Activated CD4-positive, alpha-beta T cell treated with anti-CD3 and anti-CD28 coated beads for 36 hours (primary cell): ENCODE data around the gene TSKS. TPM values are rescaled to one million over a fixed set of nuclear protein-coding genes. Genes with fewer than 3 reads are reported as not detected.

Experiments
- ATAC-seq: fragments of 200-7000 bp; cut with Tn5 transposase; one replicate; pipeline ENCODE4 v1.10.0; 2021; ENCODE audit warnings: mild to moderate bottlenecking, moderate library complexity
- CTCF ChIA-PET: fragments of 350-600 bp; sonication (Branson Sonifier 250); formaldehyde crosslinking; loops from one replicate; lab custom pipeline; 2021; ENCODE audit warnings: antibody characterized with exemption; lab: Charles Lee
- POLR2A ChIA-PET: fragments of 350-600 bp; sonication (Branson Sonifier 250); formaldehyde crosslinking; loops from one replicate; lab custom pipeline; 2021; ENCODE audit warnings: antibody characterized with exemption, inconsistent platforms; lab: Charles Lee
- DNase-seq: peaks from one replicate; pipeline ENCODE4 v3.0.0-alpha.2; 2020
- H3K27ac Mint-ChIP-seq: one replicate; pipeline ENCODE4 v1.8.0; 2021; ENCODE audit warnings: mixed read lengths
- H3K27me3 Mint-ChIP-seq: one replicate; pipeline ENCODE4 v1.8.0; 2021; ENCODE audit warnings: mixed read lengths
- H3K36me3 Mint-ChIP-seq: one replicate; pipeline ENCODE4 v1.8.0; 2021; ENCODE audit warnings: low read depth, mixed read lengths
- H3K4me1 Mint-ChIP-seq: one replicate; pipeline ENCODE4 v1.8.0; 2021; ENCODE audit warnings: mixed read lengths
- H3K4me3 Mint-ChIP-seq: one replicate; pipeline ENCODE4 v1.8.0; 2021; ENCODE audit warnings: mild to moderate bottlenecking, moderate library complexity, mixed read lengths
- H3K9me3 Mint-ChIP-seq: one replicate; pipeline ENCODE4 v1.8.0; 2021; ENCODE audit warnings: low read depth, mixed read lengths
- intact Hi-C, 2 experiments: fragments of 100-400 bp; cut with DNase I in 1 of 2; cut with micrococcal nuclease in 1 of 2; formaldehyde crosslinking; loops; one replicate each; pipeline versions ENCODE4 v1.14.2 to v1.15.1; 2022 to 2024; cut with DNase I, micrococcal nuclease
- total RNA-seq, 2 experiments: library from RNA; stranded (reverse); gene quantifications; one replicate each; pipeline ENCODE4 v1.2.3, GENCODE V29; 2021

Gene TSKS, protein sequence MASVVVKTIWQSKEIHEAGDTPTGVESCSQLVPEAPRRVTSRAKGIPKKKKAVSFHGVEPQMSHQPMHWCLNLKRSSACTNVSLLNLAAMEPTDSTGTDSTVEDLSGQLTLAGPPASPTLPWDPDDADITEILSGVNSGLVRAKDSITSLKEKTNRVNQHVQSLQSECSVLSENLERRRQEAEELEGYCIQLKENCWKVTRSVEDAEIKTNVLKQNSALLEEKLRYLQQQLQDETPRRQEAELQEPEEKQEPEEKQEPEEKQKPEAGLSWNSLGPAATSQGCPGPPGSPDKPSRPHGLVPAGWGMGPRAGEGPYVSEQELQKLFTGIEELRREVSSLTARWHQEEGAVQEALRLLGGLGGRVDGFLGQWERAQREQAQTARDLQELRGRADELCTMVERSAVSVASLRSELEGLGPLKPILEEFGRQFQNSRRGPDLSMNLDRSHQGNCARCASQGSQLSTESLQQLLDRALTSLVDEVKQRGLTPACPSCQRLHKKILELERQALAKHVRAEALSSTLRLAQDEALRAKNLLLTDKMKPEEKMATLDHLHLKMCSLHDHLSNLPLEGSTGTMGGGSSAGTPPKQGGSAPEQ
- total RNA-seq: 1 to 10 TPM; 1.9 to 2.1 TPM

DNA sequence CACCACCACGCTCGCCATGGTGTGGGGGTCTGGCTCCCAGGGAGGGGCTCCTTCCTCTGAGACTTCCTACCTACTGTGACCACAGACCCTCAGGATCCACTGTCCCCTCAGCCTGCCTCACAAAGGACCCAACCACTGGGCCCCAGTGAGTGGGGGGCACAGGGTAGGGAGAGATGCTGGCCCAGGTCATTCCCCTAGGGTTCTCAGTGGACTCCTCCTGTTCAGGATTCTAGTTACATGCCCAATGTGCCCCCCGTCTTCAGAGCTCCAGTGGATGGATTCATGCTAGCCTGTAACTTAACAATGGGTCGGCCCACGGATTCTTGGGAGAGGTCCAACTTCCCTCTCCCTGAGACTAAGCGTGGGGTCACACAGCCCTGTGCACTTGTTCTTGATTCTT lies at the start of gene TSKS:
TSKS (minus strand) TSS at position 77 of the 400 bp plus-strand sequence; CDS start at position 18, 59 bp downstream.
- H3K27ac Mint-ChIP-seq: peak within 1 kb of the TSS; percentile 67
- H3K36me3 Mint-ChIP-seq: no peaks in the 10 kb centered on the region
- DNase-seq (no peak), ATAC-seq (no peak)
- no peaks in the 10 kb centered on the region for H3K27me3 Mint-ChIP-seq
- CTCF ChIA-PET: no interaction called here
- intact Hi-C loops: no loop called here
- no peaks in the 10 kb centered on the region for H3K9me3 Mint-ChIP-seq
- POLR2A ChIA-PET: no interaction called here
- peak within 1 kb of the TSS; percentile 60 for H3K4me3 Mint-ChIP-seq
- H3K4me1 Mint-ChIP-seq: peaks cover 24% of the 10 kb centered on the region

DNA sequence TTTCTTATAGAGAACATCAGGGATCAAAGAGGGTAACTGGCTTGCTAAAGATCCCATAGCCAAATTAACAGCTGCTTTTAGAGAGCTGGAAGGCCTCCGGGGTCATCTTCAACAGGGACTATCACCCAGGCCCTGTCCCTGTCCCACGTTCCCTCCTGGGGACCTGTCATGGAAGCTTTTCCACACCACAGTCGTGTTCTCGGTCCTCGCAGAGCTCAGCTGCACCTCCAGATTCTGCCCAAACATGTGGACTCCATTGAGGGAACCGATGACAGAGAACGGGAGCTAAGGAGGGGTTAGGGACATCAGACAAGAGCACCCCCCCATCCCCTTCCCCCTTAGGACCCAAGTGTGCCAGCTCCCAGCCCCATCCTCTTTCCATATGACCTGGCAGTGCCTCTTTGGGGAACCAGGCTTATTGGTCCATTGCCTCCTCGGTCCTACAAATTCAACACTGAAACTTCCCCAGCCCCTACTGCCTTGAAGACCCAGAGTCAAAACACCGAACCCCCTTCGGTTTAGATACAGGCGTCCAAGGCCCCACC lies 49.4 kb upstream of the TSKS start:
- Mint-ChIP-seq H3K36me3 (peaks cover 3% of the 10 kb centered on the region), H3K27me3 (no peaks in the 10 kb centered on the region), H3K9me3 (no peaks in the 10 kb centered on the region), H3K4me3 (peak overlapping the region; percentile 77), H3K4me1 (peaks cover 32% of the 10 kb centered on the region), H3K27ac (peak overlapping the region; percentile 97)
- CTCF ChIA-PET: interaction anchor here (0.7 kb wide), 1 partner anchor 38 kb away, joined by 3 read pairs; no protein-coding TSS in a partner anchor
- ATAC-seq (no peak), DNase-seq (no peak)
- intact Hi-C loops: loop anchor here (2.0 to 5.0 kb wide), 5 partner anchors 38 to 316 kb away; partner anchors contain the start of genes RPS11 (in 2 of the 2), AKT1S1 (in 1 of the 2), PTOV1 (in 1 of the 2) and TBC1D17 (in 1 of the 2)
- POLR2A ChIA-PET: interaction anchor here (0.5 to 0.7 kb wide), 3 partner anchors 38 to 171 kb away, joined by 3 read pairs; partner anchors contain the start of genes PTOV1 and SCAF1

DNA sequence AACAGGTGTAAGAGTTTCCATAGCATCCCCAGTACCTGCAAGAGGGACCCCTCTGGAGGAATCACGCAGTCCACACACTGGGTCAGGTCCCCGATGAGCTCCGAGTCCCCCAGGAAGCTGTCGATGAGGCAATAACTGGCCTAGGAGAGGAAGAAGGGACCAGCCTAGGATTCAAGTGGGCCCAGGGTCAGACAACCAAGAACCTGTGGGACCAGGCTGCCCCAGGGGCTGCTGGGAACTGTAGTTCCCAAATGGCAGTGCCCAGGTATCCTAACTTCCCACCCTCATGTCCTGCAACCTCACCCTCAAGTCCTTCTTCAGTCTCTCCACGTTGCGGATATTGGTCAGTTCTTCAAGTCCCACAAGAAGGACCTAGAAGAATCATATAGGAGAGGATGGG lies 48.2 kb upstream of the TSKS start:
- intact Hi-C loops: loop anchor here in 1 of 2 experiments (5.0 kb wide), 1 partner anchor 314 kb away; the partner anchor contains the start of gene RPS11
- no peaks in the 10 kb centered on the region for H3K27me3 Mint-ChIP-seq
- ChIA-PET CTCF (interaction anchor here (0.5 to 0.7 kb wide), 2 partner anchors 15 to 108 kb away, joined by 3 to 5 read pairs; no protein-coding TSS in a partner anchor), POLR2A (no interaction called here)
- H3K27ac Mint-ChIP-seq: no peak overlapping the region
- H3K4me1 Mint-ChIP-seq: peaks cover 29% of the 10 kb centered on the region
- H3K4me3 Mint-ChIP-seq: no peak overlapping the region
- no peaks in the 10 kb centered on the region for H3K9me3 Mint-ChIP-seq
- H3K36me3 Mint-ChIP-seq: peaks cover 3% of the 10 kb centered on the region
- ATAC-seq (no peak), DNase-seq (no peak)

DNA sequence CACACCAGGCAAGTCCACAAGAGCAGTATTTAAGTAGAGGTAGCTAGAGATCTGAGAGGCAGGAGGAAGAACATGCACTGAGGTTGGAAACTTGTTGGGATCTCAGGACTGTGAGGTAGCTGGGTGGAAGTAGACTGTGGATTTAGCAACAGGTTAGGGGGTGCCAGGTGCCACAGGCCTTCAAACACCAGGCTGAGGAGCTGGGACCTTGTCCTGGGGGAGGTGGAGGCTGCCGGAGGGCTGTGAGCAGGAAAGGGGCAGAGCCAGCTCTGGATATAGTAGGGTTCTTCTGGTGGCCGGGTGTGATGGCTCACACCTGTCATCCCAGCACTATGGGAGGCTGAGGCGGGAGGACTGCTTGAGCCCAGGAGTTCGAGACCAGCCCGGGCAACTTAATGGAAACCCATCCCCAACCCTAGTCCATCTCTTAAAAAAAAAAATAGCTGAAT lies 46.9 kb upstream of the TSKS start:
- ChIA-PET CTCF (no interaction called here), POLR2A (no interaction called here)
- intact Hi-C loops: loop anchor here (1.0 to 5.0 kb wide), 3 partner anchors 93 to 313 kb away; partner anchors contain the start of gene RPS11 (in 1 of the 2)
- Mint-ChIP-seq H3K4me1 (peaks cover 29% of the 10 kb centered on the region), H3K36me3 (peaks cover 7% of the 10 kb centered on the region), H3K4me3 (peak overlapping the region; percentile 78), H3K27me3 (no peaks in the 10 kb centered on the region), H3K9me3 (no peaks in the 10 kb centered on the region), H3K27ac (no peak overlapping the region)
- no peak for DNase-seq
- ATAC-seq: no peak

DNA sequence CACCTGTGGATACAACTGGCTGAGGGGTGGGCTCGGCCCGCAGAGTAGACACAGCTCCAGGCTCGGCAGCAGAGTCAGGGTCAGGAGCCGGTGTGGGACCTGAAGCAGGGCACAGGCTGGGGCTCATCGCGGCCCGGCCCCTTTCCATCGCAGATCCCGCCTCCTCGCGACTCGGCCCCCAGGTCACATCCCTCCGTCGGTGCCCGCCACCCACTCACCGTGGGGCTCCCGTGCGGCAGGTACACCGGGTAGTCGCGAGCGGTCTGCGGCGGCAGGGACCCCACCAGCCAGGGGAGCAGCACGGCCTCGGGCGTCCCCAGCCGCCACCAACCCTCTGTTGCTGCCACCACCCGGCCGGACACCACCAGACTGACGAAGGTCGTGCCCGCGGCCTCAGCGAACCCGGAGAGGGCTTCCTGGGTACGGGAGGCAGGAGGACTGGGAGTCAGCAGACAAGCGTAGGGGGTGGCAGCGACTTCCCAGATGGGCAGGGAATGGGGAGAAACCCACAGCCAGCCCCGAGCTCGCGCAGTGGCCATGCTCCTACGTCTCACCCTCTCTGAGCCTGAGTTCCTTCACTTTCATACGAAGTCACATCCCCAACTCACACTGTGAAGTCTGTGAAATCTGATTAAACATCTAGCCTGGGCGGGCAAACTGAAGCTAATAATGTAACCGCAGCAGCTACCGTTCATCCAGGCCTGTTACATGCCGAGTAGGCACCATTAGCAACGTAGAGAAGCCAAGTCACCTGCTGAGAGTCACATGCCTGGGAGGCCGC lies 46.2 kb upstream of the TSKS start:
- no peaks in the 10 kb centered on the region for H3K9me3 Mint-ChIP-seq
- CTCF ChIA-PET: interaction anchor here (0.6 kb wide), 3 partner anchors 79 to 174 kb away, joined by 3 to 4 read pairs (median 3); no protein-coding TSS in a partner anchor
- H3K4me3 Mint-ChIP-seq: peak overlapping the region; percentile 78
- DNase-seq (peak; percentile 63), ATAC-seq (peak; percentile 43)
- POLR2A ChIA-PET: interaction anchor here (0.6 to 0.8 kb wide), 2 partner anchors 9 to 480 kb away, joined by 3 read pairs; no protein-coding TSS in a partner anchor
- H3K4me1 Mint-ChIP-seq: peaks cover 27% of the 10 kb centered on the region
- H3K27me3 Mint-ChIP-seq: no peaks in the 10 kb centered on the region
- H3K36me3 Mint-ChIP-seq: peaks cover 7% of the 10 kb centered on the region
- H3K27ac Mint-ChIP-seq: peak overlapping the region; percentile 73
- intact Hi-C loops: loop anchor here in 1 of 2 experiments (1.0 to 5.0 kb wide), 2 partner anchors 92 to 173 kb away; no protein-coding TSS in a partner anchor

DNA sequence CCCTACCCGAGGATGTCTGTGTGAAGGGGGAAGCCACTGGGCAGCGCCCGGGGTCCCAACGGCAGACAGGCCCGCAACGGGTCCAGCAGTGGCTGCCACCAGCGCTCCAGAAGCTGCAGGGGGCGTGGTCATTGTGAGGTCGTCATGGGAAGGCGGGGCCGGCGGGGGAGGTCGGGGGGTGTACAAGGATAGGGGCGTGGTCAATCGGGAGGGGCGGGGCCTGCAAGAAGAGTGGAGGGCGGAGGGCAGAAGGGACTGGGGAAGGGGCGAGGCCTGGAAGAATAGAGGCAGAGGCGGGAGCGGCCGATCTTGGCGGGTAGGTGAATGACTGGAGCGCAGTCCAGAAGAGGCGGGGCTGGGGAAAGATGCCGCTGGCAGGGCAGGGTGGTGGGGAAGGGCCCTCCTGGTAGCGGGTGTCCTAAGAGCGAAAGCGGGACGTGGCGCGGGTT lies 45.6 kb upstream of the TSKS start:
- Mint-ChIP-seq H3K4me1 (peaks cover 22% of the 10 kb centered on the region), H3K36me3 (peaks cover 7% of the 10 kb centered on the region), H3K4me3 (peak overlapping the region; percentile 78), H3K27ac (peak overlapping the region; percentile 73), H3K9me3 (no peaks in the 10 kb centered on the region), H3K27me3 (no peaks in the 10 kb centered on the region)
- CTCF ChIA-PET: interaction anchor here (0.6 kb wide), 2 partner anchors 168 to 175 kb away, joined by 3 to 4 read pairs; no protein-coding TSS in a partner anchor
- intact Hi-C loops: loop anchor here in 1 of 2 experiments (1.0 to 5.0 kb wide), 3 partner anchors 42 to 174 kb away; no protein-coding TSS in a partner anchor
- DNase-seq (peak; percentile 95), ATAC-seq (peak; percentile 52)
- POLR2A ChIA-PET: interaction anchor here (0.6 to 0.8 kb wide), 2 partner anchors 10 to 480 kb away, joined by 3 read pairs; no protein-coding TSS in a partner anchor

DNA sequence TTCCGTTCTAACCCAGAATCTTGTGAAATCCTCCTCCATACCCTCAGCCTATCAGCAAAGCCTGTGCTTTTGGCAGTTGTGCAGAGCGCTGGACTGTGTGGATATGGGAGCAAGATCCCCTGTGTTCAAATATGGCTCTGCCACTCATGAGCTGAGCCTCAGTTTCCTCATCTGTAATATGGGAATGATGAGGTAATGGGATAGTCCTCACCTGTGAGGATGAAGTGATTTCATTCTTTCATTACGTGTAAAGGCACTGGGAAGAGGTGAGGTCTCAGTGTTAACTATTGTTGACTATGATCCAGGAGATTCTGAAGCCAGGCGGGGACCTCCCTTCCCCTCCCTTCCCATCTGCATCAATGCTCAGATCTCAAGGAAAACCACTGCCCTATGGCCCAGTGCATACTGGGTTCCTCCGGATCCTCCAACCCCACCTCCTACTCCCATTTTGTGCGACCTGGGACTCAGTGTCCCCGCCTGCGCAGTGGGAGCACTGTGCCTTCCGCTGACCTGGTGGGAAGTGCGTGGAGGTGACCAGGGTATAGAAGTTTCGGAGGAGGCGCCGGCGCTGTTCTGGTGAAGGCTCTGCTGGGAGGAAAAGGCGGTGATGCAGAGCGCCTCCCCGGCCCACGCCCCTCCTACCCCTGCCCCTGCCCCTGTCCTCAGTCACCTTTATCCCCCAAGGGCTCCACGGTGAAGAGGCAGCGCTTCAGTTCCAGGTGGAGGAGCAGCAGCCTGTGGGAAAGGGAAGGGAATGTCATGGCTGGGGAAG lies 45.0 kb upstream of the TSKS start:
- ChIA-PET CTCF (interaction anchor here (0.6 kb wide), 1 partner anchor 168 kb away, joined by 3 read pairs; no protein-coding TSS in a partner anchor), POLR2A (no interaction called here)
- Mint-ChIP-seq H3K27ac (peak overlapping the region; percentile 8), H3K4me1 (peaks cover 20% of the 10 kb centered on the region), H3K4me3 (peak overlapping the region; percentile 23), H3K27me3 (no peaks in the 10 kb centered on the region), H3K9me3 (no peaks in the 10 kb centered on the region), H3K36me3 (peaks cover 14% of the 10 kb centered on the region)
- intact Hi-C loops: loop anchor here in 1 of 2 experiments (1.0 to 5.0 kb wide), 2 partner anchors 42 to 174 kb away; no protein-coding TSS in a partner anchor
- ATAC-seq (no peak), DNase-seq (no peak)

DNA sequence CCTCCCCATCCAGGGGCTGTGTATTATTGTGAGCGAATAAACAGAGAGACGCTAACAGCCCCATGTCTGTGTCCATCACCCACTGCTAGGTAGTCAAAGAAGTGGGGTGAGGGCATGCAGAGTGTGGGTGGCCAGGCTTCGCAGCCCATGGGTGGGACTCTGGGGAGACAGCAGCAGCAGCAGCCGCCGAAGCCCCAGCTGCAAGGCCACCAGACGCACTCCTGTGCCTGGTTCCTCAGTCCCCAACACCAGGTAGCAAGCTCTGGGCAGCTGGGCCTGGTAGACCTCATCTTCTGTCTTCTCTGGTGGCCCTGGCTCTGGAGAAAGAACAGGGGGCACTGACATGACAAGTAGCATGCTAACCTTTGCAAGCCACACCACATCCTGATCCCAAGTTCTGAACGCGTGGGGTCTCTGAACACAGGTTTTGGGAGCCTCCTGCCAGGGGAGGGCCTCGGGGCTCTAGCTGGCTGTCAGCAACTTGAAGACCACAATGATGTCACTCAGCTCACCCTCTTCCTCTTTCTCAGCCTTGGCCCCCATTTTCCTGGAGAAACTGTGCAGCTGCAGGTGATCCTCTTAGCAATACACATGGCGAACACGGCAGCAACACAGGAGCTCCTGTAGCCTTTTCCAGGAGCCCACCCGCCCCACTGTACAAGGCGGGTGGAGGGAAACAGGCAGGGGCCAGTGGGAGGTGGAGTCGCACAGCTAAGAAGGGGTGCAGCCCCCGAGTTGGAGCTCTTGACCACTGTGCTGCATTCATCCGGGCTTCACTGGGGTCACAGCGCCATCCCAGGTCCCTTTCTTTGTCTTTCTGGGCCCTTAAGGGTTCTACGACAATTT lies 44.2 kb upstream of the TSKS start:
- H3K4me3 Mint-ChIP-seq: no peak overlapping the region
- ChIA-PET POLR2A (no interaction called here), CTCF (interaction anchor here (0.6 kb wide), 1 partner anchor 126 kb away, joined by 5 read pairs; no protein-coding TSS in a partner anchor)
- H3K4me1 Mint-ChIP-seq: peaks cover 15% of the 10 kb centered on the region
- peaks cover 17% of the 10 kb centered on the region for H3K36me3 Mint-ChIP-seq
- H3K9me3 Mint-ChIP-seq: no peaks in the 10 kb centered on the region
- H3K27ac Mint-ChIP-seq: peak overlapping the region; percentile 56
- no peaks in the 10 kb centered on the region for H3K27me3 Mint-ChIP-seq
- no peak for DNase-seq
- intact Hi-C loops: loop anchor here in 1 of 2 experiments (5.0 kb wide), 1 partner anchor 175 kb away; no protein-coding TSS in a partner anchor
- ATAC-seq: no peak

DNA sequence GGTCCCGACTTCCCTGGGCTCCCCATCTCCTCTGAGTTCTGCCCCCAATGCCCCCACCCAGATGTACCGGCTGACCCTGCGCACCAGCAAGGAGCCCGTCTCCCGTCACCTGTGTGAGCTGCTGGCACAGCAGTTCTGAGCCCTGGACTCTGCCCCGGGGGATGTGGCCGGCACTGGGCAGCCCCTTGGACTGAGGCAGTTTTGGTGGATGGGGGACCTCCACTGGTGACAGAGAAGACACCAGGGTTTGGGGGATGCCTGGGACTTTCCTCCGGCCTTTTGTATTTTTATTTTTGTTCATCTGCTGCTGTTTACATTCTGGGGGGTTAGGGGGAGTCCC lies 43.5 kb upstream of the TSKS start:
- Mint-ChIP-seq H3K36me3 (peaks cover 17% of the 10 kb centered on the region), H3K27me3 (no peaks in the 10 kb centered on the region), H3K4me1 (peaks cover 12% of the 10 kb centered on the region), H3K4me3 (no peak overlapping the region), H3K9me3 (no peaks in the 10 kb centered on the region), H3K27ac (no peak overlapping the region)
- DNase-seq (no peak), ATAC-seq (no peak)
- ChIA-PET CTCF (no interaction called here), POLR2A (no interaction called here)
- intact Hi-C loops: loop anchor here in 1 of 2 experiments (5.0 kb wide), 1 partner anchor 176 kb away; no protein-coding TSS in a partner anchor
